GM19372 (cell line): ENCODE results near the gene PUS1.
"Not testable (repeated sequence)": the region's sequence is repeated elsewhere in the genome, so short reads cannot be mapped to it uniquely, and the experiment has no call there.

ENCODE experiments used
- ATAC-seq: cut with Tn5 transposase; IDR thresholded peaks from one replicate; pipeline ENCODE4 v1.9.1; 2021; ENCODE audit warnings: mild to moderate bottlenecking, low read depth, moderate library complexity; ENCODE audit not compliant: unreplicated experiment

The PUS1 gene

DNA sequence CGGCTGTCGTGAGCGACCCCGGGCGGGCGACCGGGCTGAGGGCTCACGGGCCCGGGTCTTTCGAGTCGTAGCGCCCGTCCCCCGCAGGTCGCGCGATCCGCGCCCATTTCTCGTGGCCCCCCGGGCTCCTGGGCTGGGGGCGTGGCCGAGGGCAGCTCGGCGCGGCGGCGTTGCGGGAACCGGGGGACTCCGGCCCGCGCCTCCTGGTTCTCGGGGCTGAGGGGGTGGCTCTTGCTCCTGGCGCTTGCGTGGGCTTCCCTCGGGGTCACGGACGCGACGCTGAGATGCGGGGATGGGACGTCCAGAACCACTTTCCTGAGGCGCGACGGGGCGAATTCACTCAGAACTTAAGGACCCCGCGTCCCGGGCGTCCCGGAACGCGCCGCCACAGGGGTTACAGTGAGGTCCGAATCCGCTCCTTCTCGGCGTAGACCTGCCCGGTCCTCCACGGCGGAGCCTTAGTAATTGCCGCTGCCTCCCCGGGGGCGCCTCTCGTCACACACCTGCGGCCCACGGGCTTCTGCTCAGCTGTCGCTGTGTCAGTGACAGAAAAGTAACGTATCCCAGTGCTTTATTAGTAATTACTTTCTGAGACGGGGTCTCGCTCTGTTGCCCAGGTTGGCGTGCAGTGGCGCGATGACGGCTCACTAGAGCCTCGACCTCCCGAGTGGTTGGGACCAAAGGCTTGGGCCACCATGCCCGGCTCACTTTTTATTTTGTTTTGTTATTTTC, 21.3 kb downstream of the PUS1 start:
- peak; percentile 22 for ATAC-seq

- not testable (repeated sequence) for ATAC-seq
Observed at GRCh38 chr12:131953810-131954209, 24.7 kb downstream of the PUS1 start.

DNA sequence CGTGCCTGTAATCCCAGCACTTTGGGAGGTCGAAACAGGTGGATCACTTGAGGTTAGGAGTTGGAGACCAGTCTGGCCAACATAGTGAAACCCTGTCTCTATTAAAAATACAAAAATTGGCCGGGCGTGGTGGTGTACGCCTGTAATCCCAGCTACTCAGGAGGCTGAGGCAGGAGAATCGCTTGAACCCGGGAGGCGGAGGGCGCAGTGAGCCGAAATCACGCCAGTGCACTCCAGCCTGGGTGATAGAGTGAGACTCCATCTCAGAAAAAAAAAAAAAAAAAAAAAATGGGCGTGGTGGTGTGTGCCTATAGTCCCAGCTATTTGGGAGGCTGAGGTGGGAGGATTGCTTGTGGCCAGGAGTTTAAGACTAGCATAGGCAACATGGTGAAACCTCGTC, 25.4 kb downstream of the PUS1 start:
- ATAC-seq, result not testable (repeated sequence)

GRCh38 chr12:131959116-131959515, 30.0 kb downstream of the PUS1 start:
- no peak for ATAC-seq

DNA sequence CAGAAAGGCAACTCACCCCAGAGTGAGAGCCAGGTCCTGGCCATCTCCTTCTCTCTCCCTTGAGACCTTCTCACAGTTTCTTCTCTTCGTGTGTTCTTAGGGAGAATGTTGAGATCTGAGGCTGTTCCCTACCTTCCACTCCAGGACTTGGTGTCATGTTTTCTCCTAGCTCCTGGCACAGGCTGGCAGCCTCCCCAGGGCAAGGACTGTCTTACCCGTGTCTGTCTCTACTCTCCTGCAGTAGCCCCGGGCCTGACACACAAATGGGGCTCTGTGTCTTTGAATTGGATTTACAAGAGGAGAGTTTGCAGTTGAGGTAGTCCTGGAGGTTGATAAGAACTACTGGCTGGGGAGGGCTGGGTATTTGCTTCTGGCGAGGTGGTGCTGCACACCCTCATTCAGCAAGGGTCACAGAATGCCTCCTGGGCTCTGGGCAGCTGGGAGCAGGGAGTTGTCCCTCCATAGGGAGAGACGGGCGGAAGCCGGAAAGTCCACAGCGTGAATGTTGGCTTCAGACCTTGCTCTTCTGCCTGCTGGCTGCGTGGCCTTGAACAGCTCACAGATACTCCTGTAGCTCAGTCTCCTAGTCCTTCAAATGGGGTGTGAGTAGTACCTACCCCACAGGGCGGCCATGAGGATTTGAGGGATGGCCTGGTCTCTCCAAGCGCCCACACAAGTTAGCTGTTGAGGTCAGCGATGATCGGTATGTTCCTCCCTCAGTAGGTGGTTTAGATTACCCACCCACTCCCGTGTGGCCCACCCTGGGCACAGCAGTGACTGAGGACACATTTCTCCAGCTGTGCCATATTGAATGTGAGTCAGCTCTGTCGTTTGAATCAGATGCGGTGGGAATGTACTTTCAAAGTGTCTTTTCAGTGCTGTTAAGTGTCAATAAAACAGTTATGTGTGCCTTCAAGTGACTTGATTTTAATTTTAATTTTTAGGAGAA, 30.8 kb downstream of the PUS1 start:
- no peak for ATAC-seq

DNA sequence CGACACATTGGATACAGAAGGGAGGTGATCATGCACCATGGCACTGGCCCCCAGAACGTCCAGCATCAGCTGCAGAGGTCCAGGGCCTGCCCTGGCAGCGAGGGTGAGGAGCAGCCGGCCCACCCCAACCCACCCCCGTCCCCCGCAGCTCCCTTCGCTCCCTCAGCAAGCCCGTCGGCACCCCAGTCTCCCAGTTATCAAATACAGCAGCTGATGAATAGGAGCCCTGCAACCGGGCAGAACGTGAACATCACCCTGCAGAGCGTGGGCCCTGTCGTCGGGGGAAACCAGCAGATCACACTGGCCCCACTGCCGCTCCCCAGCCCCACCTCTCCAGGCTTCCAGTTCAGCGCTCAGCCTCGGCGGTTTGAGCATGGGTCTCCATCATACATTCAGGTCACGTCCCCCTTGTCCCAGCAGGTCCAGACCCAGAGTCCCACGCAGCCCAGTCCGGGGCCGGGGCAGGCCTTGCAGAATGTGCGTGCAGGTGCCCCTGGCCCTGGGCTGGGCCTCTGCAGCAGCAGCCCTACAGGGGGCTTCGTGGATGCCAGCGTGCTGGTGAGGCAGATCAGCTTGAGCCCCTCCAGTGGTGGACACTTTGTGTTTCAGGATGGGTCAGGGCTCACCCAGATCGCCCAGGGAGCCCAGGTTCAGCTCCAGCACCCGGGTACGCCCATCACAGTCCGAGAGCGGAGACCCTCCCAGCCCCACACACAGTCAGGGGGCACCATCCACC, 31.7 kb downstream of the PUS1 start:
- not testable (repeated sequence) for ATAC-seq

- not testable (repeated sequence) for ATAC-seq
Observed at GRCh38 chr12:131961328-131961727, 32.3 kb downstream of the PUS1 start.

DNA sequence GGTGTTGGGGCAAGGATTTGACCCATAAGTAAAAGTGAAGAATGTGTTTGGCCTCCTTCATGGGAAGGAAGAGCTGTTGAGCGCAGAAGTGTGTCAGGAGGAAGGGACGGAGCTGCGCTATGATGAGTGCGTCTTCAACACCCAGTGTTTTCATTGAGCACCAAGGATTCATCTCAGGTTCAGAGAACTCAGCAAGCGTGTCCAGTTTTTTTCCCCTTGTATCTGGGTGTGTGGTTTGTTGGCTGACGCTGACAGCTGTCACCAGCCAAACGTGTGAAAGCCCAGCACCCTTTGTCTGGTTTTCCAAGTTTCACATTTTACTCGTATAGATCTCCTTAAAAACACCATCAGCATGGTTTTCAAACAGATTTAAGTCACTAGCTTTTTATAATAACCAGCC, 33.0 kb downstream of the PUS1 start:
- ATAC-seq, result no peak

DNA sequence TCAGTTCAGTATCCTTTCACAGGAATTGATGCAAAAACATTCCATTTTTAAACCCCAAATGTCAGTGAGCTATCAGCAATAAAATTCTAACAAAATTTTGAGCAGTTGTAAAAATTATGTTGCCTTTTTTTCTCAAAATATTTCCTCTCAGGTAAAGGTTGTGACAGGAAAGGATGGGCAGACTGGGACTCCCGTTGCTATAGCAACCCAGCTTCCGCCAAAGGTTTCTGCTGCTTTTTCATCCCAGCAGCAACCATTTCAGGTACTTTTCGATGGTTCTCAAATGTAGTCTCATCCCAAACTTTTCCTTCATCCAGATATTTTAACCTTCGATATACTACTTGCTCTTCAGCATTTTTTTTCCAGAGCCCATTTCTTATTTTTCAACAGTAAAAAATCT, 34.3 kb downstream of the PUS1 start:
- no peak for ATAC-seq

DNA sequence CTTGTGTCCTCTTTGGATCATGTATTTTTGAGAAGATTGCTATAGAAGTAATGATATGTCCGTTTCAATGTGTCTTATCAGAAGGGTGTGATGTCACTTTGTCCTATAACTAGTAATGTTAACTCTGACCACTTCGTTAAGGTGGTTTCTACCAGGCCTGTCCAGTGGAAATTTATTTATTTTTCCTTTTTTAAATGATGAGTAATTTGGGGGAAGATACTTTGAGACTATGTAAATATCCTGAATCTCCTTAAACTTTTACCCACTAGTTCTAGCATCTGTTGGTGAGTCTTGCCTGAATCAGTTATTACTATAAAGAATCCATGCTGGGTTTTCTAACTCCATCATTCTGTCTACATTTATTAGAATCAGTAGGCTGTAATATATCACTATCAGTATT, 36.0 kb downstream of the PUS1 start:
- ATAC-seq, result no peak

- no peak for ATAC-seq
Observed at GRCh38 chr12:131971226-131971625, 42.1 kb downstream of the PUS1 start.

DNA sequence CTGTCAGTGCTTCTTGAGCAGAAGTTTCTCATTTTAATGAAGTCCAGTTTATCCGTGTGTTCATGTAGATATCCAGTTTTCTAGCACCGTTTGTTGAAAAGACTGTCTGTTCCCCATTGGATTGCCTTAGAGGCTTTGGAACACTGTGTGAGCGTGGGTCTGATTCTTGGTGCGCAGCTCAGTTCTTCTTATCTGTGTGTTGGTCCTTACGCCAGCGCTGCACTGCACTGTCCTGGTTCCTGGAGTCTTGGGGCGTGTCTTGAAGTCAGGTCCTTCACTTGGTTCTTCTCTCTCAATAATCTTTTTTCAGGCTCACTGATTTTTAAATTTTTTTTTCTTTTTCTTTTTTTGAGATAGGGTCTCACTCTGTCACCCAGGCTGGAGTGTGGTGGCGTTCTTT, 46.2 kb downstream of the PUS1 start:
- no peak for ATAC-seq

DNA sequence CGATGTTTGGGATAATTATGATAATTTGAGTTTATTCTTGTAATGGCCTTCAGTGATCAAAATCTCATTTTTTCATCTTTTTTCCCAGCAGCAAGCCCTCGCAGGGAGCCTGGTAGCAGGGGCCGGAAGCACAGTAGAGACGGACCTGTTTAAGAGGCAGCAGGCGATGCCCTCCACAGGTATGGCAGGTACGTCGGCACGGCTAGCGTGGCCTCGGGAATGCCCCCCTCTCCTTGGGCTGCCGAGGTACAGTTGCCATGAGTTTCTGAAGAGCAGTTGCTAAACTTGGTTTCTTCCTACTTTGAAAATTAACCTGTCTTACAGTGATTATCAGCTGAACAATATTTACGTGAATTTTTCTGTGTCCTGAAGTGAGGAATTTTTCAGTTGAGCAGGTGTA, 50.5 kb downstream of the PUS1 start:
- no peak for ATAC-seq

DNA sequence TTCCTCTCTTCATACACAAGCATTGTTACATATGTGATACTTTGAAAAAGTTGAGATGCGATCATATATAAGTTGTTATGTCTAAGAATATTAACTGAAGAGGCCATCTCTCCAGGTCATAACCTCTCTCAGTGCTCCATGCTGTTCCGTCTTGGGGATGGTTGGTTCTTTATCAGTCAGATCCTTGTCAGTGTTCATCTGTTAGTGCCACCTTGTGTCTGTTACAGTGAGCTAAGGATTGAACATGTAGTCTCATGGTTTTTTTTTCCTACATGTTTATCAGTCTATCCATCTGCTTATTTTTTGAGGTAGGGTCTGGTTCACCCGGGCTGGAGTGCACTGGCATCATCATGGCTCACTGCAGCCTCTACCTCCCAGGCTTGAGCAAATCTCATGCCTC, 51.2 kb downstream of the PUS1 start:
- ATAC-seq, result no peak

- ATAC-seq, result no peak
Observed at GRCh38 chr12:131981388-131981787, 52.3 kb downstream of the PUS1 start.

- ATAC-seq, result no peak
Observed at GRCh38 chr12:131982041-131982440, 53.0 kb downstream of the PUS1 start.

DNA sequence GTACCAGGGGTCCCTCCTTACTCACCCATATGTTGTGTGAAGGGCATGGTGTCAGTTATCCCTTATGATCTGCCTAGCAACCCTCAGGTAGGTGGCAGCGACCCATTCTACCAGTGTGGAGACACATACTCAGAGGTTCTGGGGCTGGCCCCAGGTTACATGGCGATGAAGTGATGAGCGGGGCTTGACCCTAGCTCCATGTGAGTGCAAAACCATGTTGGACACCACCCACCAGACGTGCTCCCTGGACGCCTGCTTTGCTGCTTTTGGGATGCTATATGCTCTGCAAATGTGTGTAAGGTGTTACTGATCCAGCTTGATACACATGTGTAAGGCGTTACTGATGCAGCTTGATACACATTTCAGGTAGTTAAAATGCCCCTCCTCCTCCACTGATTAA, 54.0 kb downstream of the PUS1 start:
- ATAC-seq, result no peak

GRCh38 chr12:131983554-131983953, 54.5 kb downstream of the PUS1 start:
- ATAC-seq, result no peak

- ATAC-seq, result no peak
Observed at GRCh38 chr12:131984334-131984733, 55.3 kb downstream of the PUS1 start.

- not testable (repeated sequence) for ATAC-seq
Observed at GRCh38 chr12:131985510-131985875, 56.4 kb downstream of the PUS1 start.

DNA sequence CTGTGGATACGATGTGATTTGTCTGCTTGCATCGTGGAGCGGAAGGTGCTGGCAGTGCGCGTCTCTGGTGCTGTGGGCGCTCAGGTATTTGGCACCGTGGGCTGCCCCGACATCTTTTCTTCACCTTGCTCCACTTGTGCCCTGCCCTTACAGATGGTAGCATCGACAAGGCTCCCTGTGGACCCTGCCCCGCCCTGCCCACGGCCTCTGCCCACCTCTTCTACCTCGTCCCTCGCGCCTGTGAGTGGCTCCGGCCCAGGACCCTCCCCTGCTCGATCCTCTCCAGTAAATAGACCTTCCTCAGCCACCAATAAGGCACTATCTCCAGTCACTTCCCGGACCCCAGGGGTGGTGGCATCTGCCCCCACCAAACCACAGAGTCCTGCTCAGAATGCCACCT, 57.3 kb downstream of the PUS1 start:
- ATAC-seq, result no peak
